ENCODE data around the gene ZNF30. TPM values are rescaled to one million over a fixed set of nuclear protein-coding genes. Genes with fewer than 3 reads are reported as not detected.
"Not testable (repeated sequence)": the region's sequence is repeated elsewhere in the genome, so short reads cannot be mapped to it uniquely, and the experiment has no call there.

ZNF30 gene
- total RNA-seq, 1 donor from 2014 or later = 9.8 TPM

GRCh38 chr19:34985249-34986022, 58.7 kb downstream of the ZNF30 start:
- no peak for DNase-seq

- DNase-seq = no peak
These were observed 61.4 kb downstream of the ZNF30 start for GRCh38 chr19:34988119-34988518.

DNA sequence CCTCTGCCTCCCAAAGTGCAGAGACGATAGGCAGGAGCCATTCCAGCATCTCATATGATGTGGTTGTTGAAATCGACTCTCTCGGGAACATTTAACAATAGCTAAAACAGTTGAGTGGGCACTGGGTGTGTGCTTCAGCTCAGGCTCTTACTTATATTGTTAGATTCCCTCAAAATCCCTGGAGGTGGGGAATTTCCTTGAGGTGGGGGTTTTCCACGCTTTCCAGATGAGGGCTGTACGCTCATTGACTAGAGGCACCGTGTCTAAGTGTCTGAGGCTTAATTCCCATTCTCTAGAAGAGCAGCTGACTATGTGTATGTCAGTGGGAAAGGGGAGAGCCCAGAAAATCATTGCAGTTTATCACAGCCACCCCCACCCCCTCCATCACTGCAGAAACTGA, 62.6 kb downstream of the ZNF30 start:
- DNase-seq = no peak

DNA sequence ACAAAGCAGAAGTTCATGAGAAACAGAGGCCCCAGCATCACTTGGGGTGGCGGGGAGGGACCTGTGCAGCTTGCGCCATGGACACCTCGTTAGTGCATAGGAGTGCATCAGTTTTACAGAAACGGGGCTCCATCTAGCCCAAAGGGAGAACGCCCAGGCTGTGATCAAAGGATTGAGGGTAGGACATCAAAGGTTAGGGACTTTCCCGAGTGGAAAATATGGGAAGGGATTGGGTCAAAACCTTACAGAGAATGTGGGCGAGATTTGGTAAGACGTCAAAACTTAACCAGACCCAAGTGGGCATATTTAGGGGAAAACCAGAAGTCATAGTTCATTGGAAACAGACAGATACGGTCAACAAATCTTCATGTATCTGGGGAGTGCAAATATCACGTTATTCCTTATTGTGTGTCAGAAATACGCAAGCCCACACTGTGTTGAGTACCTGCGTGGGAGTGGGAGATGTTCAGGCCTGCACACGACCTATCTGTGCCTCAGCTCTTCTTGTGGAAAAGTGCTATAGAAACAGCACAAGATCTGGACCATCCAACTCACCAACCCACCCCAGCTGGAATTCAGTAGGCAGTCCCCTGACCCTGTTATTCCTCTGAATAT, 64.0 kb downstream of the ZNF30 start:
- DNase-seq = no peak

- DNase-seq = no peak
These were observed 65.0 kb downstream of the ZNF30 start for GRCh38 chr19:34991542-34992333.

- DNase-seq = not testable (repeated sequence)
These were observed 65.9 kb downstream of the ZNF30 start for GRCh38 chr19:34992582-34992981.

- no peak for DNase-seq
These were observed 67.6 kb downstream of the ZNF30 start for GRCh38 chr19:34994286-34994642.

Other genes with a start within 250 kb of the ZNF30 start
- 0.16 TPM for gene SCGB2B2, start 249.7 kb upstream of the ZNF30 start, total RNA-seq
- 74.1 TPM for gene ZNF302, start 249.2 kb upstream of the ZNF30 start, total RNA-seq
- 53.0 TPM for gene ZNF181, start 192.7 kb upstream of the ZNF30 start, total RNA-seq
- 12.2 TPM for gene ZNF599, start 153.7 kb upstream of the ZNF30 start, total RNA-seq
- gene ZNF792, start 37.3 kb downstream of the ZNF30 start, total RNA-seq = 19.0 TPM
- 29.6 TPM for gene GRAMD1A, start 73.4 kb downstream of the ZNF30 start, total RNA-seq
- gene SCN1B, start 103.6 kb downstream of the ZNF30 start, total RNA-seq = 1.1 TPM
- gene HPN, start 114.8 kb downstream of the ZNF30 start, total RNA-seq = not detected
- not detected for gene FXYD3, start 188.9 kb downstream of the ZNF30 start, total RNA-seq
- 14.2 TPM for gene LGI4, start 208.2 kb downstream of the ZNF30 start, total RNA-seq
- not detected for gene FXYD1, start 211.9 kb downstream of the ZNF30 start, total RNA-seq
- 24.0 TPM for gene FXYD7, start 216.4 kb downstream of the ZNF30 start, total RNA-seq
- not detected for gene FXYD5, start 227.8 kb downstream of the ZNF30 start, total RNA-seq

Data from occipital lobe (tissue), 2 donors.